IPS-NIHi7 (cell line): ENCODE results near the gene GPR50.
A peak's percentile ranks its signal among the peaks of the same experiment; 100 is the strongest.

Experiments
- DNase-seq: peaks from one replicate; pipeline ENCODE4 v3.0.0; 2012; ENCODE audit warnings: mixed read lengths; ENCODE audit errors: extremely low spot score

The GPR50 gene

DNA sequence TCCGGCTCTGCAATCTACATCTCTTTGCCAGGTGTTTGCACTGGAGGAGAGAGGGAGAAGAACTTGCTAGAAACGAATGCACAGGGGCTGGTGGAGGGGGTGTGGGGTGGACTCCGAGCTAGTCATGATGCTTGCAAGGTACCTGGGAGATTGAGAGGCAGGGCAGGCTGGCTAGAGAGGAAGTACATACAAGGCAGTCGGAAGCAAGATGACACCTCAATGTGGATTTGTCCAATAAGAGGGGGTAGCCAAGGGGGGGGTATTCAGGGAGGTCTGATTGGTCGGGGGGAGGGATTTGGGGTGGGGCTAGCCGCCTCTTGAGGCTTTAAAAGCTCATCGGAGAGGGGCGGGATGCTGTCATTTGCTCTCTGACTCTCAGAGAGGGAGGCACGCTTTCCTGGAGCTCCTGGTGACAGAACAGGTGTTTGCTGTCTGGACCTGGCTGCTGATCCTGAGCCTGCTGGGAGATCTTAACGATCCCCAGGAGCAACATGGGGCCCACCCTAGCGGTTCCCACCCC is at the start of gene GPR50:
Gene GPR50 (plus strand): TSS at position 354 of the 520 bp plus-strand sequence. CDS start 138 bp downstream, at position 492.
- DNase-seq, result no peak

DNA sequence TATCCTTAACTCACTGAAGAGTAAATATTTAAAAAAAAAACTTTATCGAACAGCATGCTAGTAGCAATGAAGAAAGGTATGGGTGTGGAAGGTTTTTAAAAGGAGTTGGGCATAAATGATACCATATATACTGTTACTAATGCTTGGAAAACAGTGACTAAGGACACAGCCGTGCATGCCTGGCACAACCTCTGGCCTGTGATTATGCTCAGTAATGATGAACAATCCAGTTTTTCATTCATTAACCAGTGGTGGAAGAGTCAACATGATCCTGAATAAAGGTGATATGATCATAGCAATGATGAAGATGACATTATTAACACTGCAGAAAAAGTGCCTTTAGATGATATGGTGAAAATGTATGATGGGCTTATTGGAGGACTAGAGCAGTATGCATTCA is 43.9 kb upstream of the GPR50 start:
- no peak for DNase-seq

DNA sequence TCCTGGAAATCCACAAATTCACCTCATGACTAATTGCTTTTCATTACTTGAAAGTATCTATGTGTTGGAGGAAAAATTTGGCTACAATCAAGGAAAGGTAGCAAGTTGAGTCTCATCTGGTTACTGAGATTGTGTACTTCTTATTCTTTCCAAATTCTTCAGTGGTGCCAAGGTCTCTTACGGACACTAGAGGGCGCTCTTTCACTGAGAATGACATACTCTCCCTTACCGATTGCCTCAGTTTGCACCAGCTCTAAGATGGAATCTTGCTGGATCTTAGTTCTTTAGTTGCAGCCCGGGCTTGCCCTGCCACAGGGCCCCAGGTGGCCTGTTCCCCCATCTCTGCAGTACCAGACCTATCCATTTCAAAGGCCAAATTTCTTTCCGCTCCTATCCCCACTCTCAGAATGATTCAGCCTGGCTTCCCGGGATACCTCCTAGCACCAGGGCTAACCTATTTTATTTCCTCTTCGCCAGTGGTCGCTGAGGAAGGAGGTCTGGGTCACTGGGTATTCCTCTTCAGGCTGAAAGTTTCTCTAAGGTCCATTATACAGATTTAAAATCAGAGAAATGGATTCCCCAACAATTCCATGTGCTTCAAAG is 24.6 kb upstream of the GPR50 start:
- peak; percentile 56 for DNase-seq

DNA sequence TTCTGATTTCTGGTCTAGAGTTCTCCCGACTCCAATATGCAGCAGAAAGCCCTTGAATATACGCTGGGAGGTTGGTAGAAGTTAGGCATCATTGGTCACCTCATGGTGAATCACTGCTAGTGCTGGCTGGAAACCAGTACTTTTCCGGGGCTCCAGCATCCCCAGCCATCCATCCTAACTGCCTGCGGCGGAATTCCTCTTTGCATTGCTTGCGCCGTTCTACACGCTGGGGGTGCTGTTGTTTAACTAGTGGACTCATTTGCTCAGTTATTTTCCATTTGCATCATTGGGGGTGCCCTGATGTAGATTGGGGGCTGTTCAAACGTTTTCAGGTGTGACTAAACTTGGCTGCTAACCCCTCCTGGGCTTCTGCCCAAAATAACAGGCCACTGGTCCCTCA is 23.3 kb upstream of the GPR50 start:
- peak; percentile 55 for DNase-seq

DNA sequence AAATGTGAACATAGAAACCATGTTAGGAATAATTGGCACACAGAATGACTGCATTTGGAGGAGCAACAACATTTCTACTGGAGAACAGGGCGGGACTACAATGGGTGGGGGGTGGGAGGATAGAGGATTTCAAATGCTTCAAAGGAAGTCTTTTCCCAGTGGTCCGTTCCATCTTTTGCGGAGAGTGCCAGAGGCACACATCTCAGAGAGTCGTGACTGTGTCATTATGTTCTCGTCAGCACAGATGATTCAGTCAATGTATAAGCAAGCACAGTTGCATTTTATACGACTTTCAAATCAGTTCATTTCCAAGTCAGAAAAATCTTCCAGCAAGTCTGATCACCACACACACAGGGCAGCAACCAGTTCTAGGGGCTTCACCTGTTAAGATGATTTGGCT is 22.7 kb upstream of the GPR50 start:
- no peak for DNase-seq

DNA sequence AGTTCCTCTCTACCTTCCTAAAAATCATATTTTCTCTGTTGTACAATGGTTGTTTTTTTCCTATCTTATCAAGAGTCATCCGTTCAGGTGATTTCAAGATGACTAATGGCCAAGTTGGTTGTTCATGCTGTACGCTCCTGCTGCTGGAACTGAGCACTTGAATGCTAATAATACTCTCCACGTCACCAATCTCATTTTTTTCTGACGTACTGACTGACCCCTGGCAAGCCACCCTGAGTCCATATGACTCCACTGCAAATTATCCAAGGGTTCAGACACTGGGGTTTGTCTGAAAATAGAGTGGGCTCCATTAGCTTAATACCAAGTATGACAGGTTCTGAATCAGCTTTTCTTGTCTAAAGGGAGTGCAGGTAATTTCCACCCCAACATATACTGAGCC is 21.1 kb upstream of the GPR50 start:
- DNase-seq, result no peak

DNA sequence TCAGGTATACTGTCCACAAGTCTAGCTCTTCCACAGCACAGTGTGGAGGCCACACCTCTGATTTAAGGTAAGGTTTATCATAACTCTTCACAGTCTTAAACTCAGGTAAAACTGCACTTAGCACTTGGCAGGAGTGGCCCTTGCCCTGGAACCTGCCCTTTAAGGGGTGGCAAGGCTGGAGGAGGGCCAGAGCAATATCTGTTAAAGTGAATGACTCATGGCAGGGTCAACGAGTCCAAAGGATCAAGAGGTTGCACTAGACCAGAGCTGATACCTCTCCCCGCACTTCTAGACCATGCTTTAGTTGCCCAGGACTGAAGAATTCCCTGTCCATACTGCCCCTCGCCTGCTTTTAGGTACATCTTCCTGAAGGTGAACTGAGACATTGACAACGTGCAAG is 14.7 kb upstream of the GPR50 start:
- no peak for DNase-seq

DNA sequence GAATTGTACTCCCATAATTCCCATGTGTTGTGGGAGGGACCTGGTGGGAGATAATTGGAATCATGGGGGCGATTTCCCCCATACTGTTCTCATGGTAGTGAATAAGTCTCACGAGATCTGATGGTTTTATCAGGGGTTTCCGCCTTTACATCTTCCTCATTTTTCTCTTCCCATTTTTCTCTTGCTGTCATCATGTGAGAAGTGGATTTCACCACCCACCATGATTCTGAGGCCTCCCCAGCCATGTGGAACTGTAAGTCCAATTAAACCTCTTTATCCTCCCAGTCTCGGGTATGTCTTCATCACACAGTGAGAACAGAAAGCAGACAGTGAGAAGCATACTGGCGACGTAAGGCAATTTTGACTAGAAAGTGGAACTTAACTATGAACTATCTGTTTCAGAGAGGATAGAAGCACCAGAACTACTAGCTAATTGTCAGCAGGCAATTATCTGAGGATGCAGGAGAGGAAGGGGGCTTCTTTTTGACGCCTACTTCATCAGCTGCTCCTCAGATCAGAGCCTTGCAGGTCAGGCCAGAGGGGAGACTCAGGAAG is 8.5 kb upstream of the GPR50 start:
- DNase-seq, result no peak

DNA sequence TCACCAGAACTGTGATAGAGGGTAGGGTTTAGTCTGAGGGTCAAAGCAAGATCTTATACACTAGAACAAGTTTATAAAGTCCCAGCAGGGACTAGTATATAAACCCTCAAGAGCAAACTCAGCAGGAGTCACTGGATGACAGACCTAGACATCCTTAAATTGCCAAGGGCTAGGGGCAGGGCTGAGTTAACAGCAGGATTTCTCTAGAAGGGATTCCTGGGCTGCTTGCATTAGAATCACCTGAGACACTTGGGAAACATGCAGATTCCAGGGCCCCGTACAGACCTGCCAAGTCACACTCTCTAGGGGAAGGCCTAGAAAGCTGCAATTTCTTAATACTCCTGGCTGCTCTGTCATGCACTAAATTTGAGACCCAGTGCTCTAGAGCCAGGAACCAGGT is 6.6 kb upstream of the GPR50 start:
- DNase-seq, result no peak

DNA sequence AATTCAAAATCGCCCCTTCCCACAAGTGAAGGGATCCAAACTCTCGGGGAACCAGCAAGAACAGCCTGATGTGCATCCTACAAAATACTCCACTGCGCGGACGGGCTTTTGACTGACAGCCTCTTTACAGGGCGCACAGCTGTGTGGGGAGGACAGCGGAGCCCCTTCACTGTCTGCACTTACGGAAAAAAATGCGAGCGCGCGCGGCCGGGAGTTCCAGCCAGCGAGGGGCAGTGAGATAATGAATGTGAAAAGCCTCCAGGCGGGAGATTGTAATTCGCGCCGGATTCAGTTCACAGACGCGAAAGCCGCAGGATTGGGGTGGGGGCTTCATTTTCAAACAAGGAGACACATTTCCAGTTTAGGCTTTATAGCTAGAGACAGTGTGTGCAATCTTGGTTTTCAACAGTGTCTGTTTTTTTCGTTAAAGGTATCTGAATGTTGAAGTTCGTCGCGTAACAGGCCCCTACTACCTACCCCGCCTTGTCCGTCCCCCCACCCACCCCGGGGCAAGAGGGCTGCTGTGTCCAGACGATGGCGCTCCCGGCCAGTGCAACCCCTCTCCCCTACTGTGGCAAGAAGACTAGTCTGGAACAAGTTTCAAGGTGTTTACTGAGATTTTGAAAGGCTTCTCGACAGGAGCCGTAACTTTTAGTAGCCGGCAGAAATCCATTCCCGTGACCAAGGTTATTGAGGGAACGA is 1.7 kb upstream of the GPR50 start:
- peak; percentile 54 for DNase-seq

DNA sequence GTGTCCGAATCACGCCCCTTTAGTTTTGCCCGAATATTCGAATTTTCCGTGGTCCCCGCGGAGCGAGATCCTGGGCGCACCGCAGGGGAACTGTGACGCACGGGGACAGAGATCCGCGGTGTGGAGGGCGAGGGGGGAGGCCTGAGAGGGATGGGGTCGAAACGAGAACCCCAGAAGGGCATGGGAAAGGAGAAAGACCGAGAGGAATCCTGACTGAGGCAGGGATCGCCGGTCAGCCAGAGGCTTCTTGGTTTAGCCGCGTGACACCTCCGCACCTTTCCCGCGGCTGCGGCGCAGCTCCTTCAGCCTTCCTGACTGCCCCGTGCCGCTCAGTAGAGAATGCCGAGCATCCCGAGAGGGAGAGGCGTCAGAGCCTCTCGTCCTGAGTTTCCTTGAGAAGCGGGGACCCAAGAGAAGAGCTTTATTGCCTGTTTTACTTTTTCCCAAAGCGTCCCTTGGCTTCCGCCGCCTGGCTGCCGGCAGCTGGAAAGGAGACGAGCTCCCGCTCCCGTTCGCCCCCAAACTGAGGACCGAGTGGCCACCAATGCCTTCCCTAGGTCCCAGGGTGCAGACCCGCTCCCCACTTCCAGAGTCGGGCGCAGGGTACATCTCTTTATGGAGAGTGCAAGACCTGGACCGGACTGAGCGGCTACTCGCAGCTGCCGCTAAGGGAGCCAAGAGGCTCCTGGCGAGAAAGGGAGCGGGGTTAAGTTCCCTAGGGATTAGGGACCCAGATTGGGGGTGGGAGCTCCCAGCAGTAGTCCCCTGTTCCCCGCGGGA is 911 bp upstream of the GPR50 start:
- no peak for DNase-seq

DNA sequence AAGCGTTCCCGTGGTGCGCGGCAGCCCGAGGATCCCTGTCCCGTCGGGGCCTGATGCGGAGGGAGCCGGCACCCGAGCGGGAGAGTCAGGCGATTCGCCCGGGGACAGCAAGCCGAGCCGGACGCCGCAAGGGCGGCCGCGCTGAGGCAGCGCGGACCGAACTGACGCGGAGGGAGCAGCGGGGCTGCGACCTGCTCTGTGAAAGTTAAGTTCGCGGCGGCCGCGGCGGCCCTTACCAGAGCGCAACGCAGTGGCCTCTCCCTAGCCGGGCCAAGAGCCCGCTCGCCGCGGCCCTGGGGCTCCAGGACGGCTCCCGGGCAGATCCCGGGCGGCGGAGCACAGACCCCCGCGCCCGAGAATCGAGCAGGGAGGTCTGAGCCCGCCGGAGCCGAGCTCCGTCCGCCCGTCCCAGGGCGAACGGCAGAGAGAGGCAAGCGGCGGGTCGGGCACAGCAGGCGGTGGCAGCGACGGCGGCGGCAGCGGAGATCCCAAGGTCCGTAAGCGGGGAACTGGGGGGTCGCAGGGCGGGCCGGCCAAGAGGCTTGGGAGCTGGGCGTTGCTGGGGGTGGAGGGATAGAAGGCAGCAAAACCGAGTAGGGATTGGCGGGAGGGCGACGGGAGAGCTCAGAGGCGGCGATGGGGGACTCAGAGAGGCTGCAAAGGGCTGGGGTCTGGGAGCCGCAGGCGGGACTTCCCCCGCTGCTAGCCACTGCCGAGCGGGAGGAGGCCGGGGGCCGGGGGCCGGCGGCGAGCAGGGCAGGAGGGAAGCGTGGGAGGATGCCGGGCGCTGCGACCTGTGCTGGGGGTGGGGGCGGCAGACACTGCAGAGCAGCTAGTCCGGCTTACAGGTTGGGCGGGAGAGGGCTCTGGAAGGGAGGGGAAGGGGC is 1.0 kb downstream of the GPR50 start:
- peak; percentile 41 for DNase-seq

DNA sequence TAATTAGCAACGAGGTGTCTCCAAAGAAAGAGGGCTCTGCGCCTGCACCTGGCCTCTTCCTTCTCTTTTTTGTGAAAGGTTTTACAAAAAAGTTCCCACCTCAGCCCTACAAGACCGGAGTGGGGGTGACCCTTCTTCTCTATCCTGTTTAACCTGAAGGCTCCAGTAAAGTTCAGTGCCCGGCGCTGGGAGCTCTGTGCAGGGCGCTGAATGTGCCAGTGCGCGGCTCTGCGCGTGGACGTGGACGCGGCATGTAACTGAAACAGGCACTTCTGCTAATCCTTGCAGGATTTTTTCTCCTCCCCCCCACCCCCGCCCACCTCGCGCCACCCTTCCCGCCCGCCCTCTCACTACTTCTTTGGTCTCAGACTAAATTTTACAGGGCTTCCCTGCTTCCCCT is 2.4 kb downstream of the GPR50 start:
- no peak for DNase-seq

DNA sequence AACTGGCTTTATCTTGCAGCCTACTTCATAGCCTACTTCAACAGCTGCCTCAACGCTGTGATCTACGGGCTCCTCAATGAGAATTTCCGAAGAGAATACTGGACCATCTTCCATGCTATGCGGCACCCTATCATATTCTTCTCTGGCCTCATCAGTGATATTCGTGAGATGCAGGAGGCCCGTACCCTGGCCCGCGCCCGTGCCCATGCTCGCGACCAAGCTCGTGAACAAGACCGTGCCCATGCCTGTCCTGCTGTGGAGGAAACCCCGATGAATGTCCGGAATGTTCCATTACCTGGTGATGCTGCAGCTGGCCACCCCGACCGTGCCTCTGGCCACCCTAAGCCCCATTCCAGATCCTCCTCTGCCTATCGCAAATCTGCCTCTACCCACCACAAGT is 4.0 kb downstream of the GPR50 start:
- DNase-seq, result no peak

DNA sequence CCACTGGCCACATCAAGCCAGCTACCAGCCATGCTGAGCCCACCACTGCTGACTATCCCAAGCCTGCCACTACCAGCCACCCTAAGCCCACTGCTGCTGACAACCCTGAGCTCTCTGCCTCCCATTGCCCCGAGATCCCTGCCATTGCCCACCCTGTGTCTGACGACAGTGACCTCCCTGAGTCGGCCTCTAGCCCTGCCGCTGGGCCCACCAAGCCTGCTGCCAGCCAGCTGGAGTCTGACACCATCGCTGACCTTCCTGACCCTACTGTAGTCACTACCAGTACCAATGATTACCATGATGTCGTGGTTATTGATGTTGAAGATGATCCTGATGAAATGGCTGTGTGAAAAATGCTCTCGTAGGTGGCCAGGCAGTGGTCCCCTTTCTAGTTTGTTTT is 4.7 kb downstream of the GPR50 start:
- no peak for DNase-seq

DNA sequence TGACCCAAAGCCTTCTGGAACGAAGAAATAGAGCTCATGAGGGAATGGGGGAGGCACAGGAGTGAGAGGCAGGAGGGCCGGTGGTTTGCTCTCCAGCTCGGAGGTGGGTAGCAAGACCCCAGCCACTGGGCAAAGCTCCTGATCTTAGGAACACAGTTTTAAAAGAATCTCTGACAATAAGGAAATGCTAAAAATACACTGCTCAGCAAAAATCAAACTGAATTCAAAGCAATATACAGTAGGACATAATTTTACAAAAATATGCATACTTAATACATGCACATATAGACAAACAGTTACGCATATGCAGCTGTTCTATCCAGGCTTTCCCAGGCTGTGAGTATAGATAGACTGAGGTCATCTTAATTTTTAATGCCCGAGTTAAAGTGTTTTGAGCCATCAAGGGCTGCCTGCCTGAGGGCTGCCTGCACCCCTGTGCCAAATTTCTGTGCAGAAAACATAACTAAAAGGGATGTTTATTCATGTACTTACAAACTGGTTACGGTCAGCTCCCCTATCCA is 6.9 kb downstream of the GPR50 start:
- DNase-seq, result no peak

DNA sequence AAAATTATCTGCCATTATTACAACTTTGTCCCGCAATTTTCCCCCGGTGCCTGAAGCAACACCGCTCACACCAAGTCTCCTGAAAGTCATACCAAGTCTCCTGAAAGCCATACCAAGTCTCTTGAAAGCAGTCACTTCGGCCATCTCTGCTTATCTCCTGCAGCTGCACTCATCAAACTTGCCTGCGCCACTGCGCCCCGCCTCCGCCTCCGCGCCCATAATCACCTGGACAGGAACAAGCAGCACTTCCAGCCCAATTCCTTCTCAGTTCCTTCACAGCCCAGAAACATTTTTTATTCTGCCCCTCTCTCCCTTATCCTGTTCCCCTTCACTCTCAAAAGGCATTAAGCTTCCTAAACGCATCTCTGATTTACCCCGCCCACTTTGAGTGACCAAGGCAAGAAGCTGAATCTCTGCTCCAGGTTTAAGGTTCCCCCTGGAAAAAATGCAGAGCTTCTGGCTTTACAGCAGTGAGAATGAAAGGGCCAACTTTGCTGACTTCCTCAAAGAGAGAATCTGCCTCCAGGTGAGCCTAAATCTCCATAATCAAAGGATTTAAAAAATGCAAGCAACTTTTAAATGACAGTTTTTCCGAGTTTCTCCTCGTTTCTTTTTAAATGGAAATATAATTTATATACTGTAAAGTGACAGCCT is 7.7 kb downstream of the GPR50 start:
- no peak for DNase-seq

DNA sequence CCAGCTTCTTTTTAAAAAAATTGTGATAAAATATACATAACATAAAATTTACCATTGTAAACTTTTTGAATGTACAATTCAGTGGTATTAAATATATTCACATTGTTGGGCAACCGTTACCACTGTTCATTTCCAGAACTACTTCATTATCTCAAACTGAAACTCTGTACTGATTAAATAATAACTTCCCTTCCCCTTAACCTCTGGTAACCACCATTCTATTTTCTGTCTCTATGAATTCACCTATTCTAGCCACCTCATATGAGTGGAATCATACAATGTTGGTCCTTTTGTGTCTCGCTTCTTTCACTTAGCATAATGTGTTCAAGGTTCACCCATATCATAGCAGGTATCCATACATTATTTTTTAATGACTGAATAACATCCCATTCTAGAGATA is 8.3 kb downstream of the GPR50 start:
- DNase-seq, result no peak

DNA sequence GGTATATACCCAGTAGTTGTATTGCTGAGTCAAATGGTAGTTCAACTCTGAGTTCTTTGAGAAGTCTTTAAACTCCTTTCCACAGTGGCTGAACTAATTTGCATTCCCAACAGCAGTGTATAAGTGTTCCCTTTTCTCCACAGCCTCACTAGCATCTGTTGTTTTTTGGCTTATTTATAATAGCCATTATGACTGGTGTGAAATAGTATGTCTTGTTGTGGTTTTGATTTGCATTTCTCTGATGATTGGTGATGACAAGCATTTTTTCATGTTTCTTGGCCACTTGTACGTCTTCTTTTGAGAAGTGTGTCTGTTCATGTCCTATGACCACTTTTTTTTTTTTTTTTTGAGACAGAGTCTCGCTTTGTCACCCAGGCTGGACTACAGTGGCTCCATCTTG is 30.5 kb downstream of the GPR50 start:
- DNase-seq, result no peak

DNA sequence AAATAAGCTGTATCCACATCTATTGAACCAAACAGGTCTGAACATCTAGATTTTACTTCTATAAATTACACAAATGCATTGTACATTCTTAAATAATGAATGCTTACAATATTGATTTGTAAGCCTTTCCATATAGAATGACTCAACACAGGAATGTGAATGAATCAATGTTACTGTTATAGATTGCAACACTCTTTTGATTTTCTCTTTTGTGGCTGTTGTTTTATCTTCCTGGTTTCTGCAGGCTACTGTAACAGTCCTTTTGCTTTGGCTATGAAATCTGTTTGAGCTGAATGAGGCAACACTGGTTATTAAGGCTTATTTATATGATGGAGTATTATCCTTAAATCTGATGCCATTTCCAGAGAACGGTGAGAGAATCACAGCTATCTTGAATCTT is 49.5 kb downstream of the GPR50 start:
- DNase-seq, result no peak

DNA sequence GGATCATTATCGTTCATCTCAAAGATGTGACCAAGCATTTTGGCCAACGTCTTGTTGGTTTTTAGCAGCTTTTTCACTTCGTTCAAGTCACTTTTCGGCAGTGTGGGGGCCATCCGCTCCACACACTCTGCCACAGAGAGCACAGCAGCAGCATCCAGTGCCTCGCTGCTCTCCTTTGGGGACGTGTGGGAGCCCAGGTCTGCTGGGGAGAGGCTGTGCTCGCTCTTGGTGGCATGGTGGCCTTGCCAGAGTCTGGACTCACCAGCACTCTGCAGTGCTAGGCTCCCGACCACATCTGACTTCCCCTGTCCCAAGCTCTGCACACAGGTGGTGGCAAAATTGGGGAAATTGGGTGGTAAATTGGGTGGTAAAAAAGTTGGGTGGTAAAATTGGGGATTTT is 50.6 kb downstream of the GPR50 start:
- DNase-seq, result no peak
